SJSA1 (cell line): Measurements from ENCODE around the gene ATP5PO. TPM values are rescaled to one million over a fixed set of nuclear protein-coding genes. Genes with fewer than 3 reads are reported as not detected.
"Not testable (repeated sequence)": the region's sequence is repeated elsewhere in the genome, so short reads cannot be mapped to it uniquely, and the experiment has no call there.

Experiments
- DNase-seq, 2 experiments: peaks; one replicate each; pipeline ENCODE4 v3.0.0-alpha.2; 2015 to 2020; ENCODE audit warnings: low spot score in 2 of 2, low read depth in 1 of 2
- H3K27ac ChIP-seq: fragments of 250-450 bp; sonication (Bioruptor Pico); 2 replicates; pipeline ENCODE4 v1.5.1; 2020; ENCODE audit warnings: mild to moderate bottlenecking, moderate library complexity
- H3K27me3 ChIP-seq: fragments of 250-450 bp; sonication (Bioruptor Pico); replicated peaks from 2 replicates; pipeline ENCODE4 v1.5.1; 2020; ENCODE audit warnings: mild to moderate bottlenecking, moderate library complexity
- H3K36me3 ChIP-seq: fragments of 250-450 bp; sonication (Bioruptor Pico); 2 replicates; pipeline ENCODE4 v1.5.1; 2020; ENCODE audit warnings: mild to moderate bottlenecking
- H3K4me1 ChIP-seq: fragments of 250-450 bp; sonication (Bioruptor Pico); replicated peaks from 2 replicates; pipeline ENCODE4 v1.6.1; 2021; ENCODE audit warnings: mild to moderate bottlenecking
- H3K4me3 ChIP-seq: fragments of 250-450 bp; sonication (Bioruptor Pico); 2 replicates; pipeline ENCODE4 v1.5.1; 2020; ENCODE audit warnings: mild to moderate bottlenecking
- H3K9me3 ChIP-seq: fragments of 250-450 bp; sonication (Bioruptor Pico); replicated peaks from 2 replicates; pipeline ENCODE4 v1.5.1; 2020; ENCODE audit warnings: mild to moderate bottlenecking
- total RNA-seq: library from RNA; depleted of rRNA; stranded (reverse); fragments of >200 nt; shearing (Covaris generic); gene quantifications from 2 replicates; pipeline ENCODE4 v1.2.3, GENCODE V29; 2014

ATP5PO gene
- total RNA-seq, 1 experiment from 2014 or later: 326 TPM

GRCh38 chr21:33932731-33933130 lies 17.1 kb upstream of the ATP5PO start:
- Histone ChIP-seq H3K27ac (no peak overlapping the region), H3K4me3 (no peak overlapping the region)
- DNase-seq: no peak

DNA sequence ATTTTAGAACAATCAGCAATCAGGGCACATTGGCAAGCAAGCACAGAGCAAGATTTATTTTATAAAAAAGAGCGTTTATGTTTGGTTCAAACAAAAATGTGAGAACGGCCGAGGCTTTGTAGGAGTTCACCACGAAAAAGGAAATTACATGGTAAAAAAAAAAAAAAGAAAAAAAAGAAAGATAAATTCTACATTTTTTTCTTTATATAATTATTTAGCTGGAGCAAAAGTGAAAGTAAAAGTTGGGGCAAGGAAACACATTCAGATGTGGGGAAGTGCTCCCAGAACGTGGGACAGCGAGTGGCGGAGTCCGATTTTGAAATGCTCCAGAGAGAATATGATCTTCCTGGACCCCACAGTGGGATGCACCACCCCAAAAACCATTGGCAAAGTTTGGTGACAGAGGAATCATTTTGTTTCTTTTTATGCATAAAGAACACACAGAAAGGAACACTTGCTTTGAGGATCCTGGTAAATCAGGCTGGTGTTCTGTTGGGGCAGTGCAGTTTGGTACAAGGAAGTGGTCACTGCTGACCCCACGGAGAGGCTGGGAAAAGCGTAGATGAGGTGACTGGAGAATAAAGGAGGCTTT lies 16.3 kb upstream of the ATP5PO start:
- peak in 1 of 2 experiments; percentile 63 for DNase-seq
- Histone ChIP-seq H3K9me3 (no peaks in the 10 kb centered on the region), H3K4me3 (peak overlapping the region; percentile 33), H3K27ac (peak overlapping the region; percentile 40), H3K27me3 (no peaks in the 10 kb centered on the region), H3K36me3 (no peaks in the 10 kb centered on the region), H3K4me1 (peaks cover 11% of the 10 kb centered on the region)

More at GRCh38 chr21:33932731-33933130, 17.1 kb upstream of the ATP5PO start:
- H3K4me1 ChIP-seq: peaks cover 11% of the 10 kb centered on the region
- no peaks in the 10 kb centered on the region for H3K36me3 ChIP-seq
- no peaks in the 10 kb centered on the region for H3K27me3 ChIP-seq
- H3K9me3 ChIP-seq: no peaks in the 10 kb centered on the region

- not testable (repeated sequence) for H3K9me3 ChIP-seq, DNase-seq, H3K36me3 ChIP-seq, H3K27me3 ChIP-seq
- Histone ChIP-seq H3K4me1 (peaks cover 11% of the 10 kb centered on the region), H3K4me3 (peak overlapping the region; percentile 33), H3K27ac (peak overlapping the region; percentile 40)
Observed at GRCh38 chr21:33931052-33931798, 15.6 kb upstream of the ATP5PO start.

DNA sequence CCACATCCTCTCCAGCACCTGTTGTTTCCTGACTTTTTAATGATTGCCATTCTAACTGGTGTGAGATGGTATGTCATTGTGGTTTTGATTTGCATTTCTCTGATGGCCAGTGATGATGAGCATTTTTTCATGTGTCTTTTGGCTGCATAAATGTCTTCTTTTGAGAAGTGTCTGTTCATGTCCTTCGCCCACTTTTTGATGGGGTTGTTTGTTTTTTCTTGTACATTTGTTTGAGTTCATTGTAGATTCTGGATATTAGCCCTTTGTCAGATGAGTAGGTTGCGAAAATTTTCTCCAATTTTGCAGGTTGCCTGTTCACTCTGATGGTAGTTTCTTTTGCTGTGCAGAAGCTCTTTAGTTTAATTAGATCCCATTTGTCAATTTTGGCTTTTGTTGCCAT lies 10.6 kb upstream of the ATP5PO start:
- H3K4me3 ChIP-seq, H3K36me3 ChIP-seq, H3K27me3 ChIP-seq, H3K9me3 ChIP-seq, DNase-seq, H3K4me1 ChIP-seq, H3K27ac ChIP-seq: not testable (repeated sequence)

DNA sequence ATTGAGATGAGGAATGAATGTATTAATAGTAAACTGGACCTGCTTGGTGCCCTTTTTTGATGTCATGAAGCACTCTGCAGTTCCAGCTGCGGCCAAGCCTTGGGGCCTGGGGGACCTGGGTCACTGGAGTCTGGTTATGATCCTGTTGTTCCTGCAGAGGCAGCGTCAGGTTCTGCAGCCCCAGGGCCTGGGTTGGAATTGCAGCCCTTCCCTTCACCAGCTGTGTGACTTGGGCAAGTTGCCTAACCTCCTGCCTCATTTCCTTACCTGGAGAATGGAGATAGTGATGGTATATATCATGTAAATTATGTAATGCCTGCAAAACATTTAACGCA lies 9.1 kb upstream of the ATP5PO start:
- DNase-seq: no peak
- no peaks in the 10 kb centered on the region for H3K27me3 ChIP-seq
- no peaks in the 10 kb centered on the region for H3K36me3 ChIP-seq
- no peaks in the 10 kb centered on the region for H3K9me3 ChIP-seq
- H3K4me1 ChIP-seq: peaks cover 3% of the 10 kb centered on the region
- H3K4me3 ChIP-seq: no peak overlapping the region
- H3K27ac ChIP-seq: no peak overlapping the region

- H3K9me3 ChIP-seq: no peaks in the 10 kb centered on the region
- no peak overlapping the region for H3K4me3 ChIP-seq
- no peaks in the 10 kb centered on the region for H3K36me3 ChIP-seq
- DNase-seq: peak; percentile 73 to 82
- no peaks in the 10 kb centered on the region for H3K27me3 ChIP-seq
- H3K27ac ChIP-seq: no peak overlapping the region
- peaks cover 3% of the 10 kb centered on the region for H3K4me1 ChIP-seq
Observed at GRCh38 chr21:33924079-33924765, 8.6 kb upstream of the ATP5PO start.

DNA sequence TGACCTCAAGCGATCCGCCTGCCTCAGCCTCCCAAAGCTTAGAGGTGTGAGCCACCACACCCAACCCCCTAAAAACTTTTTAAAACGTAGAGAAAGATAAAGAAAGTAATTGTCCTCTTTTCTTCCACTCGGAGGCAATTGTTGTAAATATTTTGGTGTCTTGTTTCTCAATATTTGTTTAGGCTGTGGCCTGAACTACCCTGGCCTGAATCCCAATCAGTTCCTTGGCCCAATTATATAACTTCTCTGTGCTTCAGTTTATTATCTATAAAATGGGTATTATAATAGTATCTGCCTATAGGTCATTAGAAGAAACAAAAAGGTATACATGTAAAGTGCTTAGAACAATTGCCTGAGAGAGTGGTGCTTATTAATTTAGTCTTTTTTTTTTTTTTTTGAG lies 1.8 kb upstream of the ATP5PO start:
- no peak for DNase-seq
- H3K4me3 ChIP-seq: no peak overlapping the region
- peaks cover 9% of the 10 kb centered on the region; the same call in 1 of the 2 replicates for H3K4me1 ChIP-seq
- no peaks in the 10 kb centered on the region for H3K27me3 ChIP-seq
- H3K9me3 ChIP-seq: no peaks in the 10 kb centered on the region
- H3K36me3 ChIP-seq: peaks cover 16% of the 10 kb centered on the region
- no peak overlapping the region for H3K27ac ChIP-seq

DNA sequence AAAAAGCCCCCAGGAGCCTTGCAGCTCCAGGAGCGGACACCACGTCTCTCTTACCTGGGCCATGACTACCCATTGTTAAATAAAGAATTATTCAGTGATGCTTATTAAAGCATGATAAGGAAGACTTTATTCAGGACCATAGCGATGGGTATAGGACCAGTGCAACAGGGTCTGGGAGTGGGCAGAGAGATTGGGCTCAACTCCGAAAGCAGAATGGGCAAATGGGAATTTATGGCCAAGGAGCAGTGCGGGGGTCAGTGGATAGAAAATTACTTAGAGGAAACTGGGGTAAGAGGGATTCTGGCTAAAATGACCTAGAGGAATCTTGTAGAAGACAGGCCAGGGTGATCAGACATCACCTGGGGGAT lies 580 bp upstream of the ATP5PO start:
- peak overlapping the region; percentile 72 for H3K4me3 ChIP-seq
- H3K27me3 ChIP-seq: no peaks in the 10 kb centered on the region
- H3K36me3 ChIP-seq: peaks cover 26% of the 10 kb centered on the region
- H3K4me1 ChIP-seq: peaks cover 9% of the 10 kb centered on the region; the same call in 1 of the 2 replicates
- H3K27ac ChIP-seq: 0 out of 2 replicates have a peak overlapping the region, but pooled peaks have one; percentile 31
- H3K9me3 ChIP-seq: no peaks in the 10 kb centered on the region
- DNase-seq: no peak

DNA sequence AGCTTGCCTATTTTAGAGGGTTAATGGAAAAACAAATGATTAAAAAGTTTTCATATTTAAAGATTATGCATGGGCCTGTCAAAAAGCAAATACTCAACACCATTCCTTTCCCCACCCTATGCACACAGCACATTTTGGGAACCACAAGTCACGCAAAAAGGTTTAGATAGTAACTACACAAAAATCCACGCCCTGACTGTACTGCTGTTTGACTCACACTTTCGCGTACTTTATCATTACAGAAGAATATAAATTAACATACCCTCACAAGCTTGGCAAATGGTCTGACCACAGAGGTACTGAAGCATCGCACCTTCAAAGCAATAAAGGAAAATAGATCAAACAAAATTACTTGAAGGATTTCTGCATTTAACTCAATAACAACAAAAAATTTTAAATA lies 1.4 kb downstream of the ATP5PO start:
- no peaks in the 10 kb centered on the region for H3K9me3 ChIP-seq
- H3K4me1 ChIP-seq: peaks cover 9% of the 10 kb centered on the region; the same call in 1 of the 2 replicates
- no peaks in the 10 kb centered on the region for H3K27me3 ChIP-seq
- no peak overlapping the region for H3K27ac ChIP-seq
- DNase-seq: no peak
- H3K36me3 ChIP-seq: peaks cover 40% of the 10 kb centered on the region
- no peak overlapping the region for H3K4me3 ChIP-seq

DNA sequence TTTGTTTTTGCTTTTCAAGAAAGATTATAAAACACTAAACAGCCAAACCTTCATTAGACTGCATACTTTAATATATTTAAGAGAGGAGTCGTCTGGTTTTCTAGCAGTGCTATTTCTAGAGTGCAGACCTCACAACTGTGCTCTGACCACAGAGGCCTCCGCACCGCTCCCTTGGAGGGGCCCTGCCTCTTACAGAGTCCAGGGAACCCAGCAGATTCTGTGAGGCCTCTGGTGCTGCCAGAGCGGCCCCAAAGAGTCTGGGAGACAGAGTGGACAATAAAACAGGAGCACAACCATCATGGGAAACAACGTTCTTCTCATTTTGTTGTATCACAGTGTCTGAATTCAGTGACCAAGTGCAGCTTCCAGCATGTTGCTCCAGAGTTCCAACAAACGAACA lies 5.8 kb downstream of the ATP5PO start:
- H3K36me3 ChIP-seq: peaks cover 78% of the 10 kb centered on the region
- no peaks in the 10 kb centered on the region for H3K27me3 ChIP-seq
- H3K4me1 ChIP-seq: peaks cover 5% of the 10 kb centered on the region; the same call in 1 of the 2 replicates
- H3K4me3 ChIP-seq: no peak overlapping the region
- no peak overlapping the region for H3K27ac ChIP-seq
- no peak for DNase-seq
- no peaks in the 10 kb centered on the region for H3K9me3 ChIP-seq

DNA sequence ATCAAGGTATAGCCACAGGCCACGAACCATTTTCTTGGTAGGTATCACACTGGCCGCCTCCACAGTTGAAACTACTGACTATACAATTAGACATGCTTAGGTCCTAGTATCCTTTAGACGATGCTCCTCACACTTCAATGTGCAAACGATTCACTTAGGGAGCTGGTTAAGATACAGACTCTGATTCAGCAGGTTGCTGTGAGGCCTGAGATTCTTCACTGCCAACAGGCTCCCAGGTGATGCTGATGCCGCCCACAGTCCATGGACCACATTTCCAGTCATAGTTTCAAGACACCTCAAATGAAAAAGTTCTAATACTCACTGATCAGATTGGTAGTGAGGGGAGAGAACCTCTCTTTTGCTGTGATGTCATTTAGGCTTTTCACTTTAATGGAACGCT lies 6.8 kb downstream of the ATP5PO start:
- Histone ChIP-seq H3K4me1 (no peaks in the 10 kb centered on the region), H3K36me3 (peaks cover 80% of the 10 kb centered on the region)

GRCh38 chr21:33904041-33904440 lies 11.6 kb downstream of the ATP5PO start:
- no peak overlapping the region for H3K4me3 ChIP-seq
- H3K27me3 ChIP-seq: no peaks in the 10 kb centered on the region
- no peak for DNase-seq
- H3K27ac ChIP-seq: no peak overlapping the region
- H3K9me3 ChIP-seq: no peaks in the 10 kb centered on the region
- H3K36me3 ChIP-seq: peaks cover 72% of the 10 kb centered on the region
- H3K4me1 ChIP-seq: peaks cover 12% of the 10 kb centered on the region

More for the DNA sequence above, 6.8 kb downstream of the ATP5PO start:
- H3K27ac ChIP-seq: no peak overlapping the region
- H3K27me3 ChIP-seq: no peaks in the 10 kb centered on the region
- DNase-seq: no peak
- no peaks in the 10 kb centered on the region for H3K9me3 ChIP-seq
- H3K4me3 ChIP-seq: no peak overlapping the region

DNA sequence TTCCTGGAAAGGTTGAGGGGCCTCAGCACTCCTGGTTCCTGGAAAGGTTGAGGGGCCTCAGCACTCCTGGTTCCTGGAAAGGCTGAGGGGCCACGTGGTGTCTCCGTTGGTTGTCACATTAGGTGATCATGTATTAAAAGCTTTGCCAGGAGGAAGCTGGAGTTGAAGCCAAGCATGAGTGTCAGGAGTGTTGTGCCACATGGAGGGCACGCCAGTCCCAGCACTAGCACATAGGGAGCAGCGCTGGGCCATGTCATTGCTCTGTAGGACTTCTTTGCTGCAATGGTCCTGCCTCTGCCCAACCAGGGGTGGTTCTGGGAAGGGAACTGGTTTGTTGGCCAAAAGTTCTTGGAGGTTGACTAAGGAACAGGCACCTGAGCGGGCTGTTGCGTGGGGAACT lies 13.3 kb downstream of the ATP5PO start:
- no peak for DNase-seq
- no peaks in the 10 kb centered on the region for H3K9me3 ChIP-seq
- no peaks in the 10 kb centered on the region for H3K27me3 ChIP-seq
- H3K4me1 ChIP-seq: peaks cover 24% of the 10 kb centered on the region
- peaks cover 57% of the 10 kb centered on the region for H3K36me3 ChIP-seq
- no peak overlapping the region for H3K27ac ChIP-seq
- H3K4me3 ChIP-seq: no peak overlapping the region
